ENCODE results near the gene NEU2. TPM values are rescaled to one million over a fixed set of nuclear protein-coding genes. Genes with fewer than 3 reads are reported as not detected.

NEU2 gene
- total and polyA plus RNA-seq, 7 donors = not detected

DNA sequence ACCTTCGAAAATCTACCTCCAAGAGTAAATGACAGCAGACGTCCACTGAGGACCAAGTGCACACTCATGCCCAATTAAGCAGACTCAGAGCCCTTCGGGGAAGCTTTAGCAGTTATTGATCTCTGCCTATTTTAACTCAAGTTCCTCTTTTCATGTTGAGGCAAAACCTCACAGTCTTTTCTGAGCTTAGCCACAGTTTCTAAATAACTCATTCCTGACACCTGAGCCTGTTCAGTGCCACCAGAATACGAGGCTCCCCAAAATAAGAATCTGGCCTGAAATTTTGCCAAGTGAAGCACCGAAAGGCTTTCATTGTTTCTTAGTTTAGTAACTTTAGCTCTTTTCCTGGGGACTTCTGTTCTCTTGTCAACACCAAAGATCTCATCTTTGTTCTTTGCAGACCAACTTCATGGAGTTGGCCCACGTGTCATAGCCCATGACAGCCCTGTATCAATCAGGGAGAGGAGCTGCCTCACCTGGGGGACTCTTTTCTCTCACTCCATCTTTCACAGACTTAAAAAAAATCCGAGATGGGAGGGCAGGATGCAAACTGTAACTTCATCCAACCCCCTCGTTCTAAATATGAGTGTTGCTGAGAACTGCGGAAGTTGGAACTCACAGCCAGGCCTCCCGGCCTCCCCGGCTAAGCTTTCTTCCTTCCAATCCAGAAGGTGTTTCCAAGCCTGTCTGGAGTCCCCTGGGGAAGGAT is 49.9 kb downstream of the NEU2 start:
- Histone ChIP-seq H3K27ac (peak overlapping the region; percentile 77), H3K4me3 (no peak overlapping the region), H3K9me3 (no peaks in the 10 kb centered on the region), H3K27me3 (ENCODE audit: insufficient read depth in 3 of 3, low read length in 2 of 3) (no peaks in the 10 kb centered on the region), H3K4me1 (peaks cover 20% of the 10 kb centered on the region), H3K36me3 (ENCODE audit: insufficient read depth in 1 of 2, low read depth in 1 of 2) (no peaks in the 10 kb centered on the region)
- DNase-seq = no peak
- intact Hi-C loops (cut with DNase I) = no loop called here
- ATAC-seq = no peak
- 60 to 69% (median 66%) methylated on average over 11 of the region's 11 CpGs for whole genome bisulfite sequencing, 3 donors
- no peak for TF ChIP-seq CTCF (IDR thresholded peaks at IDR 0.05)

DNA sequence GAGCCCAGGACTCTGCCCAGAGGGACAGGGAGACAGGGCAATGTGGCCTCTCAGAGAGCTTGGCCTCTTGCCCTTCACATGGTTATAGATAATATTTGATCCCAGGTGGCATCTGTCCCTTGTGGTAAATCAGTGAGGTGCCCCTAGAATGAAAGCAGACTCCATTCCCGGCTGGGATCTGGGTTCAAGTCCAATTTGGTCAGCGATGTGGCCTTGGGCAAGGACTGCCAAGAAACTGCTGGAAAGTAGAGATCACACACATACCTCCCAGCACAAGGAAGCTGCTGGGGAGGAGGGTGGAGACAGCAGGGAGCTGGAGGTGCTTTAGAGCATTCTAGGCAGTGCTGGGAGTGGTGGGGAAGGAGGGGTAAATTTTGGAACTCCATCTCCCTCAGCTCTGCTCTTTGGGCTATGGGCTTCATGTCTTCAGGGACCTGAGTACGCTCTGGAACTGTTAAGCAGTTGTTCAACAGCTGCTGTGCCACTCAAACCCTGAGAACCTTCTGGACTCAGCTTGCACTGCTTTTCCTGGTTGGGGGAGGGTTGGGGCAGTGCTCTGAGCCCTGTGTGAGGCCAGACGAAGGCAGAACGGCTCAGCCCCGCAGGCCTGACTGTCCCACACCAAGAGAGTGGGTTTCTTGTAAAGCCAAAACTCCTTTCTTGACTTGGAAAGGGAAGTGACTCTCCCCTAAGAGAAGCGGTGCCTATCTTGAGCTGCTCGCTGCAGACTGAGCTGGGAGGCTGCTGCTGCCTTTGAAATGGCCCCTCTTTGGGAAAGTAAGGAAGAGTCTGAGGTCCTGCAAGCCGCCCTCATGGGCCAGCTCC is 50.7 kb downstream of the NEU2 start:
- WGBS, 3 donors = 37 to 45% (median 42%) methylated on average over 9 of the region's 9 CpGs
- DNase-seq = no peak
- no peaks in the 10 kb centered on the region for H3K9me3 ChIP-seq
- no peak overlapping the region for H3K4me3 ChIP-seq
- no peaks in the 10 kb centered on the region for H3K27me3 ChIP-seq (ENCODE audit: insufficient read depth in 3 of 3, low read length in 2 of 3)
- peak overlapping the region; percentile 77 for H3K27ac ChIP-seq
- H3K36me3 ChIP-seq (ENCODE audit: insufficient read depth in 1 of 2, low read depth in 1 of 2) = no peaks in the 10 kb centered on the region
- no peak for TF ChIP-seq CTCF (IDR thresholded peaks at IDR 0.05)
- no peak for ATAC-seq
- H3K4me1 ChIP-seq = peaks cover 20% of the 10 kb centered on the region
- intact Hi-C loops (cut with DNase I) = no loop called here

- no peak for DNase-seq
- no peaks in the 10 kb centered on the region for H3K36me3 ChIP-seq (ENCODE audit: insufficient read depth in 1 of 2, low read depth in 1 of 2)
- ATAC-seq = no peak
- no peaks in the 10 kb centered on the region for H3K9me3 ChIP-seq
- H3K4me3 ChIP-seq = peak overlapping the region; percentile 18
- peak overlapping the region; percentile 77 for H3K27ac ChIP-seq
- peaks cover 20% of the 10 kb centered on the region for H3K4me1 ChIP-seq
- no peaks in the 10 kb centered on the region for H3K27me3 ChIP-seq (ENCODE audit: insufficient read depth in 3 of 3, low read length in 2 of 3)
- intact Hi-C loops (cut with DNase I) = no loop called here
- 74 to 81% (median 77%) methylated on average over 8 of the region's 8 CpGs for WGBS, 3 donors
- no peak for TF ChIP-seq CTCF (IDR thresholded peaks at IDR 0.05)
These were observed 51.3 kb downstream of the NEU2 start for GRCh38 chr2:233083782-233084181.

- intact Hi-C loops (cut with DNase I) = no loop called here
- no peak for TF ChIP-seq CTCF (IDR thresholded peaks at IDR 0.05)
- Histone ChIP-seq H3K27ac (peak overlapping the region; percentile 77), H3K27me3 (ENCODE audit: insufficient read depth in 3 of 3, low read length in 2 of 3) (no peaks in the 10 kb centered on the region), H3K36me3 (ENCODE audit: insufficient read depth in 1 of 2, low read depth in 1 of 2) (no peaks in the 10 kb centered on the region), H3K4me1 (peaks cover 20% of the 10 kb centered on the region), H3K4me3 (no peak overlapping the region), H3K9me3 (no peaks in the 10 kb centered on the region)
- WGBS, 3 donors = 73 to 78% (median 76%) methylated on average over 13 of the region's 13 CpGs
- ATAC-seq (peak; percentile 39 to 65 (median 57)), DNase-seq (peak; percentile 37 to 65)
These were observed 52.0 kb downstream of the NEU2 start for GRCh38 chr2:233084488-233084887.

Other genes starting within 250 kb of the NEU2 start
- gene SNORC, start 162.4 kb upstream of the NEU2 start, total RNA-seq = 1 to 10 TPM in 1 of 4 donors, under 1 TPM in 3; 0.56 to 2.1 (median 0.60) TPM
- gene SNORC, start 162.4 kb upstream of the NEU2 start, polyA plus RNA-seq = 1 to 10 TPM in 1 of 3 donors, under 1 TPM in 2; 0.06 to 1.1 (median 0.64) TPM
- under 1 TPM in 3 of 4 donors, not detected in 1; 0.22 to 0.51 (median 0.48) TPM for gene NGEF, start 19.4 kb upstream of the NEU2 start, total RNA-seq
- under 1 TPM; 0.13 to 0.27 (median 0.16) TPM for gene NGEF, start 19.4 kb upstream of the NEU2 start, polyA plus RNA-seq
- gene INPP5D, start 27.7 kb downstream of the NEU2 start, total RNA-seq = 1 to 10 TPM; 2.8 to 4.2 (median 3.7) TPM
- gene INPP5D, start 27.7 kb downstream of the NEU2 start, polyA plus RNA-seq = 1 to 10 TPM; 1.2 to 2.4 (median 2.4) TPM
- 10 to 100 TPM; 14.3 to 26.3 (median 22.1) TPM for gene ATG16L1, start 219.0 kb downstream of the NEU2 start, total RNA-seq
- gene ATG16L1, start 219.0 kb downstream of the NEU2 start, polyA plus RNA-seq = 10 to 100 TPM; 15.1 to 46.3 (median 24.0) TPM